ENCODE data around the gene NSD2. TPM values are rescaled to one million over a fixed set of nuclear protein-coding genes. Genes with fewer than 3 reads are reported as not detected.

NSD2 gene
- total RNA-seq, 1 donor from 2014 or later: 138 TPM

DNA sequence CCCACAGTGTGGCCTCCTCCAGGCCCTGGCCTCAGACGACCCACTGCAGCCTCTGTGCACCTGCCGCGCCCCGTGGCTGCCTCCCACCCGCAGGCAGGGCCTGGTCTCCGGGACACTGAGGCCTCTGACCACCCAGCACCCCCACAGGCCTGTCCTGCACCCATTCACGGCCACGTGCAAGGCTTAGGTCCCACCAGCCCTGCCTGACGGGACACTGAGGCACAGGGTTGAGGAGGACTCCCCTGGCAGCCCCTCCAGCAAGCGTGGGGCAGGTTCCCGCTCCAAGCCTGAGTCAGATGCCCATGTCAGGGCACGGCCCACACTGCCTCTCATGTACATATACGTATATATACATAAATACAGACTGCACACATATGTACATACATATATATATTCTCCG, 114.1 kb downstream of the NSD2 start:
- no peak overlapping the region for H3K4me3 Mint-ChIP-seq (ENCODE audit: unreplicated experiment)
- peaks cover 7% of the 10 kb centered on the region for H3K9me3 Mint-ChIP-seq (ENCODE audit: unreplicated experiment)
- peaks cover 2% of the 10 kb centered on the region for H3K27me3 Mint-ChIP-seq (ENCODE audit: unreplicated experiment)
- TF ChIP-seq, protein P1, sequence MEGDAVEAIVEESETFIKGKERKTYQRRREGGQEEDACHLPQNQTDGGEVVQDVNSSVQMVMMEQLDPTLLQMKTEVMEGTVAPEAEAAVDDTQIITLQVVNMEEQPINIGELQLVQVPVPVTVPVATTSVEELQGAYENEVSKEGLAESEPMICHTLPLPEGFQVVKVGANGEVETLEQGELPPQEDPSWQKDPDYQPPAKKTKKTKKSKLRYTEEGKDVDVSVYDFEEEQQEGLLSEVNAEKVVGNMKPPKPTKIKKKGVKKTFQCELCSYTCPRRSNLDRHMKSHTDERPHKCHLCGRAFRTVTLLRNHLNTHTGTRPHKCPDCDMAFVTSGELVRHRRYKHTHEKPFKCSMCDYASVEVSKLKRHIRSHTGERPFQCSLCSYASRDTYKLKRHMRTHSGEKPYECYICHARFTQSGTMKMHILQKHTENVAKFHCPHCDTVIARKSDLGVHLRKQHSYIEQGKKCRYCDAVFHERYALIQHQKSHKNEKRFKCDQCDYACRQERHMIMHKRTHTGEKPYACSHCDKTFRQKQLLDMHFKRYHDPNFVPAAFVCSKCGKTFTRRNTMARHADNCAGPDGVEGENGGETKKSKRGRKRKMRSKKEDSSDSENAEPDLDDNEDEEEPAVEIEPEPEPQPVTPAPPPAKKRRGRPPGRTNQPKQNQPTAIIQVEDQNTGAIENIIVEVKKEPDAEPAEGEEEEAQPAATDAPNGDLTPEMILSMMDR (IDR thresholded peaks at IDR 0.05; ENCODE audit: partially characterized antibody, unreplicated experiment): no peak
- no peak overlapping the region for H3K27ac Mint-ChIP-seq (ENCODE audit: unreplicated experiment)
- no peaks in the 10 kb centered on the region for H3K4me1 Mint-ChIP-seq (ENCODE audit: low read depth, unreplicated experiment)
- no peaks in the 10 kb centered on the region for H3K36me3 Mint-ChIP-seq (ENCODE audit: unreplicated experiment)
- no peak for DNase-seq

DNA sequence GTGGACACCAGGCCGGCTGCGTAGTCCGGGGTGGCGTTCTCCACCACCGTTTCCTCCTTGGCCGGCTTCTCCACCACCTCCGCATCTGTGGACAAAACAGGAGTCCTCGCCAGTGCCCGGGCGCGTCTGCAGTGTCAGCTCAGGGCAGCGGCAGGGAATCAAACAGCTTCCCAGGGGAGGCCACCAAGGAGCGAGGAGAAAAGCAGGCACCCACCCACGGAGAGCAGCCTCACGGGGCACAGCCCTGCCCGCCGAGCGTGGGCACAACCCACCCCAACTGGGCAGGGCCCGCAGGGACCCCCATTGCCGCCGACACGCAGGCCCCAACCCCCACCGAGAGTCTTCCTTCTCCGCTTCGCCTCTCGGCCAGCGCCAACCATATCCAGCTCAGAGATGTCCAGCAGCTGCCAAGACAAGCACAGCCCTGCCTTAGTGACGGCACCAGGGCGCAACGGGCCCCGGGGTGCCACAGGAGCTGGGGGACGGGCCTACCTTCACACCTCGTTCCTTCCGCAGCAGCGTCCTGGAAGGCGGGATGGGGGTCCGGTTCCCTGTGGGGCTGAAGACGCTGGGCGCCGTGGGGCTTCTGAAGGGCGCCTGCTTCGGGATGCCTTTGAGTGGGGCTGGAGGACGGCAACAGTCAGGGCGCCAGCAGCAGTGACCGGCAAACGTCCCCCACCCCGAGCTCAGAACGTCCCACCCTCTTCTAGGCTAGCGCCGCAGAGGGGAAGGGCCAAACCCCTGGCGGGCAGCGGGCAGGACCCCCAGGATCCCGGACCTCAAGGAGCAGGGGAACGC, 114.8 kb downstream of the NSD2 start:
- H3K4me1 Mint-ChIP-seq (ENCODE audit: low read depth, unreplicated experiment): no peaks in the 10 kb centered on the region
- no peak overlapping the region for H3K27ac Mint-ChIP-seq (ENCODE audit: unreplicated experiment)
- no peak for DNase-seq
- H3K4me3 Mint-ChIP-seq (ENCODE audit: unreplicated experiment): no peak overlapping the region
- H3K36me3 Mint-ChIP-seq (ENCODE audit: unreplicated experiment): no peaks in the 10 kb centered on the region
- peaks cover 5% of the 10 kb centered on the region for H3K9me3 Mint-ChIP-seq (ENCODE audit: unreplicated experiment)
- TF ChIP-seq, protein P1 (IDR thresholded peaks at IDR 0.05; ENCODE audit: partially characterized antibody, unreplicated experiment): no peak
- H3K27me3 Mint-ChIP-seq (ENCODE audit: unreplicated experiment): peaks cover 3% of the 10 kb centered on the region

DNA sequence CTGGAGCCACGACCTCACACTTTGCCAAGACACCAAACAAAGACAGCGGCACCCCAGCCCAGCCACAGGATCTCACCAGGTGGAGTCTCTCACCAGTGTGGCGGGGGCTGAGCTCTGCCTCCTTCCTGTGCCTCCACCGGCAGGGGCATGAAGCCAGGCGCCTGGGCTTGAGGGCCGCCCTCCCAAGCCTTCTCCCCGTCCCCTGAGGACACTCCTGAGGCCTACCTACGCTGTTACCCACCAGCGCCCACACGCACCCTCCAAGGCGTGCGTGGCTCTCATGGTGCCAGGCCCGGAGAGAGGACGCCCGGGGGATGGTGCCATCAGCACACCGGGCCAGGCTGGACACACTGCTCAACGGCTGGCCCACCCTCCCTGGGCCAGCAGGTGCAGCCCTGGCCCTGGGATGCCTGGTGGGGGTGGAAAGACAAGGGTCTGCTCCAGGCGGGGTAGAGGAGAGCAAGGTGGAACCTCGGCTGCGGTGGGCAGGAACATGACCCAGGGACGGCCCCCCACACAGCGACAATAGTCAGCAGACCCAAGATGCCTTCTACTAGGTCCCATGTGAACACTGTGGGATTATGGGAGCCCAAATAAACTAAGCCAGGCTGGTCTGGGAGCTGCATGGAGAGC, 115.5 kb downstream of the NSD2 start:
- H3K4me1 Mint-ChIP-seq (ENCODE audit: low read depth, unreplicated experiment): no peaks in the 10 kb centered on the region
- H3K4me3 Mint-ChIP-seq (ENCODE audit: unreplicated experiment): no peak overlapping the region
- TF ChIP-seq, protein P1 (IDR thresholded peaks at IDR 0.05; ENCODE audit: partially characterized antibody, unreplicated experiment): no peak
- peaks cover 5% of the 10 kb centered on the region for H3K27me3 Mint-ChIP-seq (ENCODE audit: unreplicated experiment)
- no peaks in the 10 kb centered on the region for H3K36me3 Mint-ChIP-seq (ENCODE audit: unreplicated experiment)
- H3K9me3 Mint-ChIP-seq (ENCODE audit: unreplicated experiment): peaks cover 5% of the 10 kb centered on the region
- no peak overlapping the region for H3K27ac Mint-ChIP-seq (ENCODE audit: unreplicated experiment)
- no peak for DNase-seq

DNA sequence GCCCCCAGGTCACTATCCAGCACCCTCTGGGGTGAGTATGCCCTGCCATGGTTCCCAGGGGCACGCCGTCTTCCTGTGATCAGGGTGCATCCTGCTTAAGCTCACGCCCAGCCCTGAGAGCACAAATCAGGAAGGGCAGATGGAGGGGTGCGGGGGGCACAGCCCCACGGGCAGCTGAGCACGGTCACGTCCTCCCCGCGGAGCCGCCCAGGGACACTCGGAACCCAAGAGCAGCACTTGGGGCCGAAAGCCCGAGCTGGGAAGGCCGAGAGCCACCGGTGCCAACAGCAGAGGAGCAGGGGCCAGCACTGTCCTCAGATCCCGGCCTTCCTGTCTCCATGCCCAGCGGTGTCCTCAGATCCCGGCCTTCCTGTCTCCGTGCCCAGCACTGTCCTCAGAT, 116.1 kb downstream of the NSD2 start:
- Mint-ChIP-seq H3K27ac (ENCODE audit: unreplicated experiment) (no peak overlapping the region), H3K36me3 (ENCODE audit: unreplicated experiment) (no peaks in the 10 kb centered on the region), H3K4me1 (ENCODE audit: low read depth, unreplicated experiment) (no peaks in the 10 kb centered on the region), H3K4me3 (ENCODE audit: unreplicated experiment) (no peak overlapping the region), H3K9me3 (ENCODE audit: unreplicated experiment) (peaks cover 5% of the 10 kb centered on the region), H3K27me3 (ENCODE audit: unreplicated experiment) (peaks cover 5% of the 10 kb centered on the region)
- DNase-seq: no peak
- TF ChIP-seq, protein P1 (IDR thresholded peaks at IDR 0.05; ENCODE audit: partially characterized antibody, unreplicated experiment): no peak

DNA sequence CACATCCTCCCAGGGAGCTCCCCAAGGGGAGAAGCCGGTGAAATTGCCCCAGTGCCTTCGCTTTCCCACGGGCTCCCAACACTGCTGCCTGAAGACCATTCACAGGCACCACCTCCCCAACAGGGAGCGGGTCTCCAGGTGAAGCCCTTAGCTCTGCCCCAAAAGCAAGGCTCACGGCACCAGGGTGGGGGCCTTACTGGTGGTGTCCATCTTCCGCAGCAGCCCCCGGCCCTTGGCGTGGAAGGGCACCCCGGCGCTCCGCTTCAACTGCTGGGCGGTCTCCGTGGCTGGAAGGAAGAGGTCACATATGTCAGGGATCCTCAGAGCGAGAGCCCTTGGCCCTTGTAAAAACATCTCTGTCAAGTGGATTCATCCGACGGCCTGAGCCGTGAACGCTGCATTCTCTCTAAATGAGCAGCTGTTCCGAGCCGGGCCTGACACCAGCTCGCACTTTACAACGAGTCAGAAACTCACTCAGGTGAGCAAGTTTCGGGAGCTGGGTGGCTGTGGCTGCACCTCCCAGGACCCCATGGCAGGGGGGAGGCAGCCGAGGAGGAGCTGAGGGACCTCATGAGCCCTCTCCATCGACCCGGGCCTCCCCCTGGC, 116.6 kb downstream of the NSD2 start:
- Mint-ChIP-seq H3K4me3 (ENCODE audit: unreplicated experiment) (no peak overlapping the region), H3K4me1 (ENCODE audit: low read depth, unreplicated experiment) (no peaks in the 10 kb centered on the region), H3K36me3 (ENCODE audit: unreplicated experiment) (no peaks in the 10 kb centered on the region), H3K27me3 (ENCODE audit: unreplicated experiment) (peaks cover 5% of the 10 kb centered on the region), H3K9me3 (ENCODE audit: unreplicated experiment) (peaks cover 3% of the 10 kb centered on the region), H3K27ac (ENCODE audit: unreplicated experiment) (no peak overlapping the region)
- no peak for DNase-seq
- TF ChIP-seq, protein P1 (IDR thresholded peaks at IDR 0.05; ENCODE audit: partially characterized antibody, unreplicated experiment): no peak
